SU-DHL-6 (cell line): ENCODE results near the gene VPS4A.

ENCODE experiments used
- CTCF ChIP-seq: fragments of 200-600 bp; sonication (generic); IDR thresholded peaks from one replicate; pipeline ENCODE4 v1.5.1; 2017; ENCODE audit warnings: antibody characterized with exemption, mild to moderate bottlenecking, low read length, moderate library complexity; ENCODE audit not compliant: insufficient read depth, poor library complexity, severe bottlenecking
- EZH2phosphoT487 ChIP-seq: fragments of 200-600 bp; sonication (generic), shearing (Covaris generic); conservative IDR thresholded peaks from 2 replicates; pipeline ENCODE4 v1.6.1; 2018; ENCODE audit warnings: mild to moderate bottlenecking, antibody characterized with exemption, low read length, moderate library complexity, mixed read lengths

DNA sequence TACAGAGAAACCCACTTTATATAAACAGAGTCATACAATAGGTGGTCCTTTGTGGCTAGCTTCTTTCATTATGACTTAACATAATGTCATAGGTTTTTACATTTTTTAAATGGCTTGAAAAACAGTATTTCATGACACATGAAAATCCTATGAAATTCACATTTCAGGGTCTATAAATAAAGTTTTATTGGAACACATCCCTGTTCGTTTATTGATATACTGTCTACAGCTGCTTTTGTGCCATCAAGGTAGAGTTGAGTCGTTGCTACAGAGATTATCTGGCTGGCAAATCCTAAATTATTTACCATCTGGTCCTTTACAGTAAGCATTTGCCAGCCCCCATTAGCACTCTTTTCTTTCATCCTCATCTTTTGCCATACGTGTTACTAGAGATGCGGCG lies 2.3 kb downstream of the VPS4A start:
- TF ChIP-seq CTCF: no peak
- no peak for TF ChIP-seq EZH2phosphoT487
